Fibroblast of peridontal ligament (primary cell): ENCODE measurements around the gene FAM83G.
"Not testable (repeated sequence)": the region's sequence is repeated elsewhere in the genome, so short reads cannot be mapped to it uniquely, and the experiment has no call there.

ENCODE experiments used
- DNase-seq: peaks from one replicate; pipeline ENCODE4 v3.0.0-alpha.2; 2010; ENCODE audit errors: extremely low read depth

FAM83G gene

DNA sequence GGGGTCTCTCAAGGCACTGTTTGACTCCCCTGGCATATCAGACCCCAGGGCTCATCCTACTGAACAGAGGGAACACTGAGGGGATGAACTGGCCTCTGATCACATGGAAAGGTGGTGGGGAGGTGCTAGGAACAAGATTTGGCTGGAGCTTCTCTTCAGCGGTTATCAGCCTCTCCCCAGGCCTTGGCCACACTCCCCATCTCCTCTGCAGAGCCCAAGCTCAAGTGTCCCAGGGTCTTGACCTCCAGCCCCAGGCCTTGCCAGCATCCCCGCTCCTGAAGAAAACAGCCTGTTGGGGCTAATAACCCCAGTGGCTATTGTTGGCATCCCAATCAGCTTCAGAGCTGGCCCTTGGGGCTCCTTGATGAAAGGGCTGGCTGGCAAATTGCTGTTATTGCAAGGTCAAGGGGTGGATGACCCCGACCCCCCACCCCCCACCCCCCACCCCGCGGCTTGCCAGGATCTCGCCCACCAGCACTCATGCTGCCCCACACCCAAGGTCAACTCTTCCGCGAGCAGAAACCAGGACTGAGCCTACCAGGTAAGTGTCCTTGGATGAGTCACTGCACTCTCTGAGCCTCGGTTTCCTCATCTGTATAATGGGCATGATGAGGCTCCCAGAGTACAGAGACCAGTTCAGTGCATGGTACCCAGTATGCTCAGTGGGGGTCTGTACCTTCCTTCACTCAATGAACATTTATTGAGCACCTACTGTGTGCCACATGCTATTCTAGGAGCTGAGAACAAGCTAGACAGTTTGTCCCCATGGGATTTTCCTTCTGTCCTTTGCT, 18.8 kb upstream of the FAM83G start:
- DNase-seq, result no peak

DNA sequence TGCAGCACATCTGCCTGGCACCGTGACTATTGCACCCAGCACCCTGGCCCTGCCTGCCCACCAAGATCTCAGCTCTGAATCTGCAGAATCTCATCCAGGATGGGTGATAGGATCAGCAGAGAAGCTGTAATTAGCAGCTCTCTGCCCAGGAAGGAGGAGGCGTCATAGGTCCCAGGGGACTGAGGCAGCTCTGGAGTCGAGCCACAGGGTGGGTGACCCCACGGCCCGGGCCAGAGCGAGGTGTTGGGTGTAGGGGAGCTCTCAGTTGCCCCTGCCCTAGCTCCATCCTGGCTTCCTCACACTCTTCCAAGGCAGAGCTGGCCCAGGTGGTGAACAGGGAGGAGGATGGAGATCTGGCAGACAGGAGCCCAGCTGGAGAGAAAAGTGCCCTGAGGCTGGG, 18.2 kb upstream of the FAM83G start:
- no peak for DNase-seq

DNA sequence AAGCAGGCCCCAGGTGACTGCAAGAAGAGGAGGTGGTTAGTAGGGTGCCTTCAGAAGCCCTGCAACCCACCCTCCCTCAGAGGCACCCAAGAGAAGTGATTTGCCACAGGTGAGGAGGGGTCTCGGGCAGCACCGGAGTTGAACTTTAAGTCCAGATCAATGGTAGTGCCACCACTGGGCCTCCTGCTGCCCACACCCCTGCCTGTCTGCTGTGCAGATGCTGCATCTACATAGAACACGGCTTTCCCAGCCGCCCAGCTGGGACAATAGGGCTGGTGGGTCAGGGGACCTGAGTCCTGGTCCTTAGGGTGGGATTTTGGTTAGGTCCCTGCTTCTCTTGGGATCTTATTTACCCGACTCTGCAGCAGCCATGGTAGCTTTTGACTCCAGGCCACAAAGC, 17.6 kb upstream of the FAM83G start:
- no peak for DNase-seq

DNA sequence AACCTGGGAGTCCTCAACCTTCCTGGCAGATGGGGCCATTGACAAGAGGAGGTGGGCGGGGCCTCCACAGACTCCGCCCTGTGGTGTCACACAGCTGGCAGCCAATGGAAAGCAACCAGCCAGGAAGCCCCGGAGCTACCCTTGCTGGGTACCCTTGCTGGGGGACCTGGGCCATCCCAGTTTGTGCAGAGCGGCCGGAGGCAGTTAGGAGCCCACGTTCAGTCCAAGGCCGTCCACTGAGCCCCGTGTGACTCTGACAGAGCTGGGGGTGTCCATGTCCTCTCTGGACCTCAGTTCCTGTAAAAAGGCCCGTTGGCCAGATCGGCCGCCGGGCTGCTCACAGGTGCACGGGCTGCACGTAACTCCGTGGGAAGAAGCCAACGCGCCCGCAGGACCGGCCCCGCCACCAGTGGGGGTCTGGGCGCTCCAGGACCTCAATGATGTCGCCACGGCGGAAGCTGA, 17.1 kb upstream of the FAM83G start:
- DNase-seq, result no peak

DNA sequence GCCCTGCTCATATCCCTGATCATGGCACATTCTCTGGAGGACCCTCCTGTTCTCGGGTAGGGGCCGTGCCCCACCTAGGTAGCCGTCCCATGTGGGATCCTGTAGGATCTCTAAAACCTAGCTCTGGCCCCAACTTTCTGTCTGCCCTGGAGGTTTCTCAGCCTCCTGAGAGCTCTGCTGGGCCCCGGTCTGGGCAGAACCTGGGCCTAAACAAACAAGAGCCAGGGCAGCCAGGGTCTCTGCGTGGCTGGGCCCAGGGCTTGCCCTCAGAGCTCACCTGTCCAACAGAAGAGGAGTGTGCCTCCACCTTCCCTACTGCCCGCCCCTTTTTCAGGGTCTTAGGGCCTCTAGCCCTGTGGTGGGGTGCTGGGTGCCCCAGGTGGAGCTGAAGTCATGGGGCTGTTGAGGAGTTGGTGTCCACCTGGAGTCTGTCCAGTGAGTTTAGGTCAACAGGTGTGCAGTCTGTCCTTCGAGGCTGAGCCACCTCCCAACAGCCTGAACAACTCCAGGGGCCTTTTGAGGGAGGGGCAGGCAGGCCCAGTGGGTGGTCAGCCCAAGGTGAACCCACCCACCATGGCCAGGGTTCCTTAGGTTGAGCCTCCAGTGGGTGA, 16.6 kb upstream of the FAM83G start:
- DNase-seq, result not testable (repeated sequence)

DNA sequence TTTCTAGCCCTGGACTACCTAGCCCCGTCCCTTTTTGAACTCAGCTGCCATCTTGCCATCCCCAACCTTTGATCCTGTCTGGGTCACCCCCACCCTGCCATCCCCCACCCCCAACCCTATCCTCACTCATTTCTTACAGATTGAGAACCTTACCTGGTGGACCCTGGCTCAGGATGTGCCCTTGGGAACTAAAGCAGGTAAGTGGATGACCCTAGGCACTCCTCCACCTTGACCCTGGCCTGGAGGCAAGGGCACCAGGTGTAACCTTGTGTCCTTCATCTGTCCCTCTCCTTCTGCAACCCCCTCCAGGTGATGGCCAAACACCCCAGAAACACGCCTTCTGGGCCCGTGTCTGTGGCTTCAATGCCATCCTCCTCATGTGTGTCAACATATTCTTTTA, 15.5 kb upstream of the FAM83G start:
- DNase-seq, result no peak

DNA sequence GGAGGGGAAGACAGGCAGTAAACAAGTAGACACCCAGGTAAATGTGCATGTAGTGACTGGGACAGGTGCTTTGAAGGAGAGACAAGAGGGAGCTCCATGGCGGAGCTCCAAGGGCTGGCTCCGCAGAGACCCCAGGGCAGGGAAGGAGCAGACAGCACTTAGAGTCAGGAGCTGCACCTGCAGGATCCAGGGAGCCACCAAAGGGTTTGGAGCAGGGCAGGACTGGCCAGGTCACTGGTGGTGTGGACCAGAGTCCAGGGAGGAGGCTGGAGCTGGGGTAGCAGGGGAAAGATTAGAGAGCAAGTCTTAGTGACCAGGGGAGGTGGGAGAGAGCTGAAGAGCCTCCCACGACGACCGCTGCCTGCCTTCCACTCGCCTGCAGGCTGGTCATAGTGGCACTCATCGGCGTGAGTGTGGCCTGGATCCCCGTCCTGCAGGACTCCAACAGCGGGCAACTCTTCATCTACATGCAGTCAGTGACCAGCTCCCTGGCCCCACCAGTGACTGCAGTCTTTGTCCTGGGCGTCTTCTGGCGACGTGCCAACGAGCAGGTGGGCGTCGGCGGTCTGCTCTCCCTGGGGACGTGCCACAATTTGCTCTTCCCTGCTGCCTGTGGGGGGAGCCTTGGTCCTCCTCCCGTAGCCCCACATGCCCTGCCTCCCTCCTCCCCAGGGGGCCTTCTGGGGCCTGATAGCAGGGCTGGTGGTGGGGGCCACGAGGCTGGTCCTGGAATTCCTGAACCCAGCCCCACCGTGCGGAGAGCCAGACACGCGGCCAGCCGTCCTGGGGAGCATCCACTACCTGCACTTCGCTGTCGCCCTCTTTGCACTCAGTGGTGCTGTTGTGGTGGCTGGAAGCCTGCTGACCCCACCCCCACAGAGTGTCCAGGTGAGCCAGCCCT, 14.7 kb upstream of the FAM83G start:
- no peak for DNase-seq

DNA sequence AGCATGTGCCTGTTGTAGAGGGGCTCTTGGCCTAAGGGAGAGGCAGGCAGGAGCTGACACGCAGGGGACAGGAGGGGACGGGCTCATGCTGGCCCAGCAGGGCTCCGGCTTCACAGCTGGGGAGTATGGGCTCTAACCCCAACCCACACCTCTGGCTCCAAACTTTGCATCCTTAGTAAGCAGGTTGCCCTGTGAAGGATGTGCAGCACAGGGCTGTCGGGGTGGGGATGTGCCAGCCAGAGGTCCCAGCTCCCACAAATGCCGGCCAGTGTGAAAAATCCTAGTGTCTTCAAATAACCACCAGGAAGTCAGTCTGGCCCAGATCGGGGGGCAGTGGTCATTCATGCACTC, 14.0 kb upstream of the FAM83G start:
- no peak for DNase-seq

DNA sequence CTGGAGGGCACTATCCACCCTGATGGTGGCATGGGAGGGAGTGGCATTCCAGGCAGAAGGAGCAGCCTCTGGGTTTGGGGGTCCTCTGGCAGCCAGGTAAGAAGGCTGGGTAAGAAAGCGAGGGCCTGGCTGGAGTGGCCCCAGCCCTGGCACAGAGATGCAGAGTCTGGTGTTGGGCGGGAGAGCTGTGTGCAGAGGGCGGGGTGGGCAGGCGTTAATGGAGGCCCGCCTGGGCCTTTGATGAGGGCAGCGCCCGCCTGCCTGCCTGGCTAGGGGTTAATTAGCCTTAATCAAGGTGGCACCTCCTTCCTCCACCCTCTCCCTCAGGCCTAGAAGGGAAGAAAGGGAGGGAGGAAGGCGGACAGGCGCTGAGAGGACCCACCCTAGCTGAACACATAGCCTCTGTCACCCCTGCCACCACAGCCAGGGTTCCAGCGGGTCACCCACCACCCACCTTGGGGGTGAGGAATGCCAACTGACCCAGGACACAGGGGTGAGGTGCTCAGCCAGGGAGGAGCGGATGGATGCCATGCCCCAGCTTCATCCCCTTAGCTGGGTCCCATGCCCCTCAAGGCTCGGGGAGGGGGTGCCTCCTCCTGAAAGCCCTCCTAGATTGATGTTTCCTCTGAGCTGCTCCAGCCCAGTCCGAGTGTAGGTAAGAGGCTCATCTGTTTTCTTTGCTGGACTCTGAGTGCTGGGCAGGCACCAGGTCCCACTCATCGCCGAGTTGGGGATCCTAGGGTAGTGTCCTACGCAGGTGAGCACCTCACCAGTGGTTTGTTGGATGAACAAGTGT, 13.4 kb upstream of the FAM83G start:
- DNase-seq, result no peak

DNA sequence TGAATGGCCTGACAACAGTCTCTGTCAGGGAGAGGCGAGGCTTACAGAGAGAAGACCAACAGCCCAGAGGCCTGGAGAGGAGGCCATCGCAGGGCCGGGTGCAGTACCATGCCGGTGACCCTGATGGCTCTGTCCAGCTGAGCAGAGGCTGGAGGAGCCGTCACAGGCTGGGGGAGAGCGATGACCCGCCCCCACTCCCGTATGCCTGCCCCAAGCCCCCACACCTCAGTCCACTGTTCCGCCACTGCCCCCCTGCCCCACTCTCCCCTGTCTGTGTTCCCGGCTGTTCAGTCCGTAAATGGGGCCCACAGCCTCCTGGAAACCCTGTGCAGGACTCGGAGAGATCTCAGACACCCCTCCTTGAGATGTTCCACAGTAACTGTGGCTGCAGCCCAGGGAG, 12.8 kb upstream of the FAM83G start:
- DNase-seq, result no peak

DNA sequence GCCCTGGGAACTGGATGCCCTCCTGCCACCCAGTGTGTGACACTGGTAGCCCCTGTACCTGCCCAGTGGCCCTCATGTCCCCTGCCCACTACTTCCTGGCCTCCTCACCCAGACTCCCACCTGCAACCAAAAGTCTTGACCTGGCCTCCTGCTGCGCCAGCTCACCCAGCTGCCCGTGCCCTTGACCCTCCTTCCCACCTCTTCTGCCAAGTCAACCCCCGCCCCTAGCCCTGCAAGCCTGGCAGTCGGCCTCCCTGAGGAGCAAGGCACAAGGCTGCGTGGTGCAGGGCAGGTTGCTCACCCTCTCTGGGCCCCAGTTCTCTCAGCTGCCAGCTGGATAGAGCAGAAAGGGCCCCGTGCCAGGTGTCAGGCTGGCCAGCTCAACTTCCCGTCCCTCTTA, 12.3 kb upstream of the FAM83G start:
- no peak for DNase-seq

DNA sequence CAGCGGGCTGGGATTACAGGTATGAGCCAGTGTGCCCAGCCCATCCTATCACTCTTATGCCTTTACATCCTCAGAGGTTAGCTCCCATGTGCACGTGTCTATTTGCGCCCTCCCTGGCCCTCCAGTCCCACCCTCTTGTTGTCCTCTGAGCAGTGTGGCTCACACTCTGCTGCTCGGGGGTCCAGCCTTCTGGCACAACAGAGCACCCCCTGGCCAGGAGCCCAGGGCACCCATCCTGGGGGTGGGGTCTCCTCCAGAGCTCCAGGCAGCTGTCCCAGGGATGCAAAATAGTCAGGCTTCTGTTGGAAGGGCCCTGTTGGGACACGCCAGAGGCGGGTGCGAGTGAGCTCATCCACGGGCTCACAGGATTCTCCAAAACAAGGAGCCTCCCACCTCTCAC, 11.7 kb upstream of the FAM83G start:
- no peak for DNase-seq

DNA sequence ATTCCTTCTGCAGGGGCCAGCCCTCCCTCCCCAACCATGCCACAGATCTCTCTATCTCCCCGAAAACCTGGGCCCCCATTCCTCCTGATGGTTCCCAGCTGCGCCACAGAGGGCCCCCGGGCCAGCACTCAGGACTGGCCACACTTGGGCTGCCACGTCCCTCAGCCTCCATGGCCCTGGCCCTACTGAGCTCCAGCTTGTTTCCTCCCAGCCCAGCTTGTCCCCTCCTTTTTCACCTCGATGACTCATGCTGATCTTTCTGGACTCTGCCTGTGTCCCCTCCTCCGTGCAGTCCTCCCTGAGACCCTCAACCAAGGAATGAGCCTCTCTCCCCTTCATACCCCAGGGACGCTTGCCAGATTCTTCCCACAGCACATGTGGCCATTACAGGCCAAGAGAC, 10.9 kb upstream of the FAM83G start:
- DNase-seq, result no peak

DNA sequence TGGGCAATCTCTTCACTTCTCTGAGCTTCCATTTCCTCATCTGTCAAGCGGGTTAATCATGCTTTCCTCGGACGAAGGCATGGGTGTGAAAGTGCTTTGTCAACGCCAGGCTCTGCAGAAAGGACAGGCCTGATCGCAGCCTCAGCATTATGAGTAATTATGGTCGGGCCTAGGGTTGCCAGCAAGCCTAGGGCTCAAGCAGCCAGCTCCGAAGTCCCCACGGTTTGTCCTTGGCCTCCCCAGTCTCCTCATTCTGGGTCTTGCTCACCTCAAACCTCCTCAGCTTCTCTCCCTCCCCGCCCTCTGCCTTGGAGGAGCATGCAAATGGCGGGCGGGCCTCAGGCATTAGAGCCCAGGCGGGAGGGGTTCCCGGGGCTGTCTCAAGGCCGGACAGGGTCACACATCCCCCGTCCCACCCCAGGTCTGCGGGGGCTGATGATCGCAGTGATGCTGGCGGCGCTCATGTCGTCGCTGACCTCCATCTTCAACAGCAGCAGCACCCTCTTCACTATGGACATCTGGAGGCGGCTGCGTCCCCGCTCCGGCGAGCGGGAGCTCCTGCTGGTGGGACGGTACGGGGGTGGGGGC, 10.2 kb upstream of the FAM83G start:
- no peak for DNase-seq

DNA sequence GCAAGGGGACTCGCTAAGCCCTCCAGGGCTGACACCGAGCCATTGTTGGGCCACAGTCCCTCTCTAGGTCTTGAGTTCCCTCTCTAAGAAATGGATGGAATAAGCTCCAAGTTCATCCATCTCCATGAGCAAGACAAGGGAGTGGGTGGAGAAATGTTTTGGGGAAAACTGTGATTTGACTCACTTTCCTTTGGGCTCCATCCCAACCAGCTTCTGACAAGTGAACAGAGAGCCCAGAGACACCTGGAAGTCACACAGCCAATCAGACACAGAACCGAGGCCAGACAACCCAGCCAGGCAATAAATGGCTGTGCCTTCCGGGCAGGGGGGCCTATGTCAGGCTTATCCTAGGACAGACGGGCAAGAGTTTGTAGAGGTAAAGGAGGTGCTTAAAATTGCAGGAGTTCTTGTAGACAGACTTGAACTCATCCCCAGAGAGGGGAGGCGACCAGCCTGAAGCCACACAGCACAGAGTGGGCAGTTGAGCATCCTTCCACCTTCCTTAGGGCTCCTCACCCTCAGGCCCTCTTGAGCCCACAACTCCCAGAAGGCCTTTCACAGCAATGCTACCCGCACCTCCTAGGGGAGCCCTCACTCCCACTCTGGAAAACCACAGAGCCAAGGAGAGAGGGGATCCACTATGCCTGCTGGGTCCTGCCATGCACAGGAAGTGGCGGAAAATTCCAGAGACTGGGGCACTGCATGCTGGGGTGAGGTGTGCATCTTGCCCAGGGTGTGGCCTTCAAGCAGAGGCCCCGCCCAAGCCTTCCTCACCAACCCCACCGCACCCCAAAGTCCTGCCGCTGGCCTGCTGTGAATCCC, 9.5 kb upstream of the FAM83G start:
- no peak for DNase-seq

DNA sequence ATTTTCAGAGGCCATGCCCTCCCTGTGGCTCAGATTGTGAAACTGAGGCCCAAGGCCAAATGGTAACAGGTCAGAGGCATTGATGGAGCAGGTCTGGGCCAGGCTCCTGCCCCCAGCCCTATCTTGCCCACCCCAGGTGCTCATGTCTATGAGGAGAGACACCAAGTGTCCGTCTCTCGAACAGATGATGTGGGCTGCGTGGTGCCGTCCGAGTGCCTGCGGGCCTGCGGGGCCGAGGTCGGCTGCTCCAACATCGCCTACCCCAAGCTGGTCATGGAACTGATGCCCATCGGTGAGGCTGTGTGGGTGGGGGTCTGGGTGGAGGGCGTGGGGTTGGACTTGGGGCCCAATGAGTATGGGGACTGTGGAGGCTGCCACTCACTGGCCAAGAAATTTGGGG, 8.7 kb upstream of the FAM83G start:
- DNase-seq, result no peak

DNA sequence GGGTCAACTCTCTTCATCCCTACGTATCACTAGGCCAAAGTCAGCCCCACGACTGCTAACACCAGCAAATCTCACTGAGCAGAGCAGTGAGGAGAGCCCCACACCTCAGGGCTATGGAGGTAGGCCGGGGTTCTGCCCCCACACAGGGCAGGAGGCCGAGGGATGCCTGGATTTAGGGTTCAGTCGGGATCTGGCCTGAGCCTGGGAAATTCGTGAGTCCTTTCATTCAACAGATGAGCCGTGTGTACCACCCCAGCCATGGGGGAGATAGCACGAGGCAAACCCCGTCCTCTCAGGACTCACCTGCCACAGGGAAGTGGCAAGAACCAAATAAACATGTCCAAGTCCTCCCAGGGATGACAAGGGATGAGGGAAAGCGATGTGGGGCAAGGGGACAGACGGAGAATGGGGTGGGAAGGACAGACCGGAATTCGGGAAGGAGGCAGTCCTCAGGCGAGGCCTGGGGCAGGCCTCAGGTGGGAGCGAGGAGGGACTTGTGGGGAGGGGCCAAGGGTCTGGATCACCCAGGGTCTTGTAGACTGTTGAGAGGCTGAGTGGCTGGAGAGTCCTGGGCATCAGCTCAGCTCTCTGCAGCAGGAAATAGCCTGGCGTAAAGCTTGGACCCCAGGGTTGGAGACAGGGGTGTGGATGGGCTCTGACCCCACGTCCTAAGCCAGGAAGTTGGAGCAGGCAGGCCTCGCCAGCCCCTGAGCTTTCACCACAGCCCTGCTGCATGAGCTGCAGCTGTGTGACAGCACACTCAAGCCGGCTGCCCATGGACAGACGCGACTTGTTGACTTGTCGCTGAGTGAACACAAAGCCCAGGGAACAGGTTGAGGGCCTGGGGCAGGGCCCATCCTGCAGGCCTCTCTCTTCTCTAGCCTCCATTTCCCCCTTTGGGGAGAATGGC, 7.9 kb upstream of the FAM83G start:
- no peak for DNase-seq

DNA sequence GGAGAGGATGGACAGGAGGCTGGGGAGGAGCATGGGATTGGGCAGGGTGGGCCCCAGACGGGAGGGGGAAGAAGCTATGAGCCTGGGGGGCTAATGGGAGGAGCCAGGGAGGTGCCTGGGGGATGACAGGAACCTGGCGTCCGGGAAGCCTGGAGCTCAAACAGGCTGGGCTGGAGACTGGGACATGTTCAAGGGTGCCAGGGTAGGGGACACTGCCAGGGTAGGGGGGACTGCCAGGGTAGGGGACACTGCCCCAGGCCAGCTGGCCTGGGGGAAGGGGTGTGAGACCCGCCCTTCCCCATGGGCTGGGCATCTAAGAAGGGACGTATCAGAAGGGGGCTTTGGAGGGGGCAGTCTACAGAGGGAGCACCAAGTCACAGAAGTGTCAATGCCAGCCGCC, 7.0 kb upstream of the FAM83G start:
- DNase-seq, result no peak

DNA sequence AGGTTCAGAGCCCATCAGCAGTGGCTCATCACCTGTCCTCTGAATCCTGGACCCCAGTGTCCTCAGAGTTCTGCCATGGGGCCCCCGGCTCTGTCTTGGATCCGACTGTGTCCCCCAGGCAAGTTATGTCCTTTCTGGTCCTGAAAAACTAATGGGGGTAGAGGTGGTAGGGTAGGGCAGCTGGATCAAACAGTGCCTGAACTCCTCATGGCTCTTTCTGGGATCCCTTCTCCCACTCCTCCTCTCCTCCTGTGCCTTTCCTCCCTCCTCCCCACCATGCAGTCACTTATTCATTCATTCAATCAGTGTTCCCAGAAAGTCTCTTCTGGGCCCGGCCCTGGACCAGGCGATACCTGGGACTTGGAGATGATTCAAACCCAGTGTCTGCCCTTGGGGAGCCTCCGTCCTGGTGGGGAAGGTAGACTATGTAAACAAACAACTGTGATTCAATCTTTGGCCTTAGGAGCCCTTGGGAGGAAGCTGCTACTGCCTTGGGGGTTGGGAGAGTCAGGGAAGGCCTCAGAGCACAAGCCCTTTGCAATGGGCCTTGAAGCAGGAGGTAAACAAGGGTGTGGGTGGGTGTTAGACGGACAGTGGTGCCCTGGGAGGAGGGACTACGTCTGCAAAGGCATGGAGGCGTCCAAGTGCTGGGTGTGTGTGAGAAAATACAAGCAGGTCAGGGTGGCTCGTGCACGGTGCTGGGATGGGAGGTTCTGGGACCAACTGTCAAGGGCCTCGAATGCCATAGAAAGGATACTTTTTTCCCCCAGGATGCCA, 6.4 kb upstream of the FAM83G start:
- no peak for DNase-seq
